NCI-H524 treated with DMSO at 0.1 percent for 48 hours (cell line): ENCODE data around the gene PPP2R2B.

Experiments
- DNase-seq: peaks from one replicate; lab custom pipeline; 2025; lab: John Stamatoyannopoulos, UW

The PPP2R2B gene

GRCh38 chr5:146781157-146781556 lies 97.4 kb downstream of the PPP2R2B start:
- no peak for DNase-seq

GRCh38 chr5:146779211-146779869 lies 99.2 kb downstream of the PPP2R2B start:
- DNase-seq: no peak

- DNase-seq: peak; percentile 27
Observed at GRCh38 chr5:146778795-146779194, 99.8 kb downstream of the PPP2R2B start.

GRCh38 chr5:146778261-146778660 lies 100.3 kb downstream of the PPP2R2B start:
- DNase-seq: no peak

GRCh38 chr5:146772881-146773466 lies 105.6 kb downstream of the PPP2R2B start:
- DNase-seq: no peak

- peak; percentile 20 for DNase-seq
Observed at GRCh38 chr5:146770980-146771379, 107.6 kb downstream of the PPP2R2B start.

- no peak for DNase-seq
Observed at GRCh38 chr5:146770546-146770945, 108.0 kb downstream of the PPP2R2B start.

GRCh38 chr5:146767534-146767933 lies 111.0 kb downstream of the PPP2R2B start:
- DNase-seq: no peak

GRCh38 chr5:146766013-146766412 lies 112.5 kb downstream of the PPP2R2B start:
- DNase-seq: no peak

GRCh38 chr5:146765089-146765832 lies 113.3 kb downstream of the PPP2R2B start:
- DNase-seq: no peak

- DNase-seq: no peak
Observed at GRCh38 chr5:146762830-146763229, 115.7 kb downstream of the PPP2R2B start.

- no peak for DNase-seq
Observed at GRCh38 chr5:146761811-146762210, 116.7 kb downstream of the PPP2R2B start.

GRCh38 chr5:146758938-146759337 lies 119.6 kb downstream of the PPP2R2B start:
- DNase-seq: no peak

- DNase-seq: no peak
Observed at GRCh38 chr5:146758076-146758475, 120.5 kb downstream of the PPP2R2B start.

GRCh38 chr5:146756546-146756945 lies 122.0 kb downstream of the PPP2R2B start:
- DNase-seq: no peak

- no peak for DNase-seq
Observed at GRCh38 chr5:146755793-146756192, 122.8 kb downstream of the PPP2R2B start.

- no peak for DNase-seq
Observed at GRCh38 chr5:146754621-146755020, 123.9 kb downstream of the PPP2R2B start.

- no peak for DNase-seq
Observed at GRCh38 chr5:146753641-146754040, 124.9 kb downstream of the PPP2R2B start.

GRCh38 chr5:146751781-146752401 lies 126.7 kb downstream of the PPP2R2B start:
- no peak for DNase-seq

GRCh38 chr5:146751054-146751453 lies 127.5 kb downstream of the PPP2R2B start:
- peak; percentile 17 for DNase-seq

- DNase-seq: no peak
Observed at GRCh38 chr5:146748533-146748932, 130.0 kb downstream of the PPP2R2B start.

GRCh38 chr5:146745931-146746577 lies 132.5 kb downstream of the PPP2R2B start:
- no peak for DNase-seq
